Measurements from ENCODE around the gene HAND2.

Gene HAND2

DNA sequence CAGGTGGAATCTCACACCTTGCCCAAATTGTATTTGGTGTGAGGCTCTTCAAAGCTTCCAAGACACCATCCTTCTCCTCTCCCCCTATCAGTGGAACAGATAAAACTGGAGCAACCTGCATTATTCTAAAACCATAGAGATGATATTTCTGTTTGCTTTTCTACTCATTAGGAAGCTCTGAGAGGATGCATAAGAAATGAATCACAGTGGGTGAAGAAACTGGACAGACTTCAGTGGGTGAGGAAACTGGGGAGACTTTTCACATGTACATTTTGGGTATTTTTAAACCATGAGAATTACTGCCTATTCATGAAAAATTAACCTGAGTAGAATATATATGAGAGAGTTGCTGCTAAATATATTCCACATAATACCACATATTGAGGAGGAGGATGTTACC is 16.4 kb downstream of the HAND2 start:
- Histone ChIP-seq H2AFZ (ENCODE audit: low read depth, low read length) (no peak overlapping the region), H3K27me3 (ENCODE audit: insufficient read depth, low read length, poor library complexity) (peaks cover 14% of the 10 kb centered on the region), H3K4me2 (ENCODE audit: insufficient read depth, low read length) (no peak overlapping the region), H3K9ac (ENCODE audit: low read depth, low read length) (no peak overlapping the region), H4K20me1 (ENCODE audit: insufficient read depth, low read length) (no peaks in the 10 kb centered on the region), H3K4me1 (ENCODE audit: insufficient read depth, low read length) (no peaks in the 10 kb centered on the region), H3K27ac (ENCODE audit: low read length) (no peak overlapping the region), H3K4me3 (ENCODE audit: low read depth in 1 of 2, low read length in 2 of 2) (no peak overlapping the region), H3K36me3 (ENCODE audit: insufficient read depth, low read length) (no peaks in the 10 kb centered on the region), H3K79me2 (ENCODE audit: insufficient read depth, low read length) (no peaks in the 10 kb centered on the region), H3K9me3 (ENCODE audit: insufficient read depth, low read length, severe bottlenecking) (no peaks in the 10 kb centered on the region)
- TF ChIP-seq CTCF (IDR thresholded peaks at IDR 0.05; ENCODE audit: borderline replicate concordance, extremely low read depth, low read length, poor library complexity, severe bottlenecking) (no peak), EZH2 (IDR thresholded peaks at IDR 0.05; ENCODE audit: borderline replicate concordance, low read depth, low read length, severe bottlenecking) (no peak)
- DNase-seq (no peak), ATAC-seq (ENCODE audit: insufficient read depth, low read depth) (no peak)

GRCh38 chr4:173511787-173512361 is 18.2 kb downstream of the HAND2 start:
- no peak overlapping the region for H2AFZ ChIP-seq (ENCODE audit: low read depth, low read length)
- H3K4me1 ChIP-seq (ENCODE audit: insufficient read depth, low read length): no peaks in the 10 kb centered on the region
- H3K79me2 ChIP-seq (ENCODE audit: insufficient read depth, low read length): no peaks in the 10 kb centered on the region
- H3K4me3 ChIP-seq (ENCODE audit: low read depth in 1 of 2, low read length in 2 of 2): no peak overlapping the region
- no peak overlapping the region for H3K27ac ChIP-seq (ENCODE audit: low read length)
- ATAC-seq (ENCODE audit: insufficient read depth, low read depth): no peak
- no peaks in the 10 kb centered on the region for H4K20me1 ChIP-seq (ENCODE audit: insufficient read depth, low read length)
- no peaks in the 10 kb centered on the region for H3K36me3 ChIP-seq (ENCODE audit: insufficient read depth, low read length)
- H3K27me3 ChIP-seq (ENCODE audit: insufficient read depth, low read length, poor library complexity): peaks cover 14% of the 10 kb centered on the region
- H3K4me2 ChIP-seq (ENCODE audit: insufficient read depth, low read length): no peak overlapping the region
- no peak for TF ChIP-seq CTCF (IDR thresholded peaks at IDR 0.05; ENCODE audit: borderline replicate concordance, extremely low read depth, low read length, poor library complexity, severe bottlenecking)
- TF ChIP-seq EZH2 (IDR thresholded peaks at IDR 0.05; ENCODE audit: borderline replicate concordance, low read depth, low read length, severe bottlenecking): no peak
- H3K9ac ChIP-seq (ENCODE audit: low read depth, low read length): no peak overlapping the region
- no peaks in the 10 kb centered on the region for H3K9me3 ChIP-seq (ENCODE audit: insufficient read depth, low read length, severe bottlenecking)
- no peak for DNase-seq

DNA sequence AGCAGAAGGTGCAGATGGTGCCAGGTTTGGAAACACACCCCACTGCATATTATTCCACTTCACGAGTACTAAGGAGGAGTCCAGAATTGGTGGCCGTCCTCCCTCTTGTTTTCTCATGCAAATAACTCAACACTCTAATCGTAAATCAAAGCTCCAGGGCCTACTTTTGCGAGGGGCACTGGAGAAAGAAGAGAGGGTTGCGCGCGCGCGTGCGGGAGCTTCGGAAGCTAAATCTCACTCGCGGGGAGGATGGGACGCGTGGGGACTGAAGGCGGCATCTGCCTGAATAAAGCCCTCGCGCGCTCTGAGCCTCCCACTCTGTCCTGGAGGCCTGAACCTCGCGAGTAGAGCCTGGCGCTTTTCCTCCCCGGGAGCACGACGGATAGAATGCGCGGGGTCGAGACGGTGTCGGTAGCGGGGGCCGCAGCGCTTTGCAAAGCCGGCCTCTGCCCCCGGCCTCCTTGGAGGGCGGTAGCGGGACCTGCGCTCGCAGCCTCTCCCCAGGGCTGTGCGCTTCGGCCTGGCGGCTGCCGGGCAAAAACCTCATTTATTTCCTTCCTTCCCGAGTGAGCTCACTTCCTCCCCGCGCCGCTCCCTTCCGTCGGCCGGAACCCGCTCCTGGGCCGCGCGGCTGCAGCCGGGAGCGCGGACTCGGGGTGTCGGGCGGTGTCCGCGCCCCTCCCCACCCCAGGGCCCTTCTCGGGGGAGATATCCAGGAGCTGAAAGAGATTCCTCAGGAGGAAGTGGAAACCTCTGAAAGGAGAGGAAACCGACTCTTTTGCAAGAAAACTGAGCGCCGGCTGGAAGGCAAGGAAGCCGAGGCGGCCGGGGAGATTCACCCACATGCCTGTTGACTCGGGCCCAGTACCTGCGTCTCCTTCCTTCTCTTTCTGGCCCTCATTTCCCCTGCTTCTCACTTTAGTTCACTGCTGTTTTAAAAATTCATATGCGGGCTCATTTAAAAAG is 20.7 kb downstream of the HAND2 start:
- Histone ChIP-seq H3K27me3 (ENCODE audit: insufficient read depth, low read length, poor library complexity) (peaks cover 8% of the 10 kb centered on the region), H3K4me3 (ENCODE audit: low read depth in 1 of 2, low read length in 2 of 2) (no peak overlapping the region), H2AFZ (ENCODE audit: low read depth, low read length) (no peak overlapping the region), H3K79me2 (ENCODE audit: insufficient read depth, low read length) (no peaks in the 10 kb centered on the region), H3K9me3 (ENCODE audit: insufficient read depth, low read length, severe bottlenecking) (no peaks in the 10 kb centered on the region), H3K9ac (ENCODE audit: low read depth, low read length) (no peak overlapping the region), H4K20me1 (ENCODE audit: insufficient read depth, low read length) (no peaks in the 10 kb centered on the region), H3K4me1 (ENCODE audit: insufficient read depth, low read length) (no peaks in the 10 kb centered on the region), H3K27ac (ENCODE audit: low read length) (no peak overlapping the region), H3K4me2 (ENCODE audit: insufficient read depth, low read length) (no peak overlapping the region), H3K36me3 (ENCODE audit: insufficient read depth, low read length) (no peaks in the 10 kb centered on the region)
- ATAC-seq (ENCODE audit: insufficient read depth, low read depth): no peak
- no peak for DNase-seq
- TF ChIP-seq EZH2 (IDR thresholded peaks at IDR 0.05; ENCODE audit: borderline replicate concordance, low read depth, low read length, severe bottlenecking): no peak
- TF ChIP-seq CTCF (IDR thresholded peaks at IDR 0.05; ENCODE audit: borderline replicate concordance, extremely low read depth, low read length, poor library complexity, severe bottlenecking): no peak

Data from DND-41 (cell line).